ENCODE results near the gene FAF1. TPM values are rescaled to one million over a fixed set of nuclear protein-coding genes. Genes with fewer than 3 reads are reported as not detected.

Gene FAF1
- total and polyA plus RNA-seq, 2 of the 8 experiments (the other 6 are each of a cell fraction or from before 2014, with no cell fraction given) = 10.8 to 65.9 TPM

DNA sequence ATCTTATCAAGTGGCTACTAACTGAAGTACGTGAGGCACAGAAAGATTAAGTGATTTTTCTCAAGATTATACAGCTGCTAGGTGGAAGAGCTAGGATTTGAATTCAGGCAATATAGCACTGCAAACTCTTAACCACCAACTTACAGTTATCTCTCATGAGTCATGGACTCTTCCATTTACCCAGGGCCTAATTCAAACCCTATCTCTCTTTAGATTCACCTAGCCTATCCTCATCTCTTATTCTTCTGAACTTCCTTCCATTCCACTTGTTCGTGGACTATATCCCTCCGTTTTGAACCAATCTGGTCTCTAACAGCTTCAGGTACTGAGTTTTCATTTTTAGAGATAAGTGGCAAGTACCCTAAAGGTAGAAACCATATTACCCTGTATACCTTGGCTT, 444.0 kb downstream of the FAF1 start:
- Histone ChIP-seq H2BK5ac (ENCODE audit: low read depth, low read length) (no peak overlapping the region), H3K23ac (ENCODE audit: insufficient read length) (no peak overlapping the region), H4K91ac (replicated peaks; ENCODE audit: insufficient read length, low read length) (no peak overlapping the region), H3K4me1 (replicated peaks in 1 of 4; ENCODE audit: control insufficient read depth in 3 of 4, insufficient read depth in 4 of 4, low read length in 3 of 4) (no peaks in the 10 kb centered on the region), H3K79me1 (ENCODE audit: low read depth, low read length) (no peaks in the 10 kb centered on the region), H3K36me3 (ENCODE audit: control insufficient read depth in 2 of 4, insufficient read depth in 4 of 4, low read length in 3 of 4) (no peaks in the 10 kb centered on the region; a peak in 1 of 8 replicates), H3K4me2 (ENCODE audit: insufficient read depth in 1 of 2, low read depth in 2 of 2, low read length in 2 of 2) (no peak overlapping the region), H3K4ac (replicated peaks; ENCODE audit: insufficient read length, low read depth, low read length) (no peak overlapping the region), H4K5ac (ENCODE audit: insufficient read length, low read depth, low read length) (no peak overlapping the region), H4K20me1 (replicated peaks in 1 of 2; ENCODE audit: control insufficient read depth in 1 of 2, insufficient read depth in 2 of 2, low read length in 2 of 2) (no peaks in the 10 kb centered on the region), H3K9me3 (ENCODE audit: insufficient read depth in 2 of 2, low read depth in 1 of 2, low read length in 1 of 2) (no peaks in the 10 kb centered on the region), H3K27me3 (replicated peaks in 1 of 4; ENCODE audit: control insufficient read depth in 3 of 4, extremely low read depth in 1 of 4, insufficient read depth in 3 of 4, low read length in 3 of 4) (no peaks in the 10 kb centered on the region), H4K8ac (ENCODE audit: extremely low read depth, insufficient read depth, low read length) (no peak overlapping the region), H2BK120ac (replicated peaks; ENCODE audit: low read depth, low read length) (no peak overlapping the region), H3K79me2 (ENCODE audit: control insufficient read depth in 1 of 2, insufficient read depth in 2 of 2, low read length in 2 of 2) (no peaks in the 10 kb centered on the region), H2BK12ac (ENCODE audit: low read depth, low read length) (no peak overlapping the region), H2BK20ac (ENCODE audit: low read length) (no peak overlapping the region), H3K27ac (ENCODE audit: low read depth, low read length) (no peak overlapping the region), H3K18ac (ENCODE audit: extremely low read depth, low read length) (no peak overlapping the region), H3K56ac (replicated peaks; ENCODE audit: insufficient read length, low read depth, low read length) (no peak overlapping the region), H3K14ac (ENCODE audit: insufficient read length) (no peak overlapping the region), H2AK5ac (ENCODE audit: low read depth, low read length) (no peak overlapping the region), H3K4me3 (ENCODE audit: extremely low read depth in 1 of 4, insufficient read depth in 2 of 4, low read depth in 3 of 4, low read length in 4 of 4) (no peak overlapping the region), H3K23me2 (ENCODE audit: low read depth, low read length) (no peaks in the 10 kb centered on the region), H2BK15ac (ENCODE audit: low read length) (no peak overlapping the region), H2AFZ (ENCODE audit: low read length) (no peak overlapping the region), H3K9ac (replicated peaks in 1 of 4; ENCODE audit: extremely low read depth in 1 of 4, low read depth in 3 of 4, low read length in 3 of 4) (no peak overlapping the region)
- FAIRE-seq (no peak), DNase-seq (ENCODE audit: low read depth in 1 of 2, low spot score in 2 of 2) (no peak)
- 83% methylated on average over 3 of the region's 3 CpGs; no CpG with 5 or more reads in 1 of the 2 experiments for WGBS, 2 experiments (ENCODE audit: extremely low coverage in 1 of 2, insufficient coverage in 1 of 2, insufficient read length in 1 of 2, insufficient replicate concordance in 2 of 2, low coverage in 1 of 2, low lambda C conversion rate in 2 of 2, missing lambda C conversion rate in 1 of 2)
- ChIA-PET CTCF (ENCODE audit: partially characterized antibody) (no interaction called here), POLR2A (ENCODE audit: partially characterized antibody) (interaction anchor here (1.2 kb wide), 1 partner anchor 10 kb away, joined by 3 read pairs; no protein-coding TSS in a partner anchor)
- TF ChIP-seq TBP (IDR thresholded peaks at IDR 0.05; ENCODE audit: low read depth, low read length) (no peak), BACH1 (IDR thresholded peaks at IDR 0.05; ENCODE audit: low read length) (no peak), PHF8 (conservative IDR thresholded peaks at IDR 0.05; ENCODE audit: low read depth, low read length) (no peak), RNF2 (IDR thresholded peaks at IDR 0.05; ENCODE audit: borderline replicate concordance, low read depth, low read length, missing control alignments, poor library complexity, severe bottlenecking) (no peak), ASH2L (IDR thresholded peaks at IDR 0.05; ENCODE audit: low read length) (no peak), SIX5 (IDR thresholded peaks at IDR 0.05; ENCODE audit: low read depth, low read length) (no peak), RBBP5 (IDR thresholded peaks at IDR 0.05; ENCODE audit: borderline replicate concordance, low read depth, low read length) (no peak), NRF1 (IDR thresholded peaks at IDR 0.05; ENCODE audit: low read depth, low read length) (no peak), YY1 (IDR thresholded peaks at IDR 0.05; ENCODE audit: low read depth, low read length) (no peak)
- TF ChIP-seq, protein P1, sequence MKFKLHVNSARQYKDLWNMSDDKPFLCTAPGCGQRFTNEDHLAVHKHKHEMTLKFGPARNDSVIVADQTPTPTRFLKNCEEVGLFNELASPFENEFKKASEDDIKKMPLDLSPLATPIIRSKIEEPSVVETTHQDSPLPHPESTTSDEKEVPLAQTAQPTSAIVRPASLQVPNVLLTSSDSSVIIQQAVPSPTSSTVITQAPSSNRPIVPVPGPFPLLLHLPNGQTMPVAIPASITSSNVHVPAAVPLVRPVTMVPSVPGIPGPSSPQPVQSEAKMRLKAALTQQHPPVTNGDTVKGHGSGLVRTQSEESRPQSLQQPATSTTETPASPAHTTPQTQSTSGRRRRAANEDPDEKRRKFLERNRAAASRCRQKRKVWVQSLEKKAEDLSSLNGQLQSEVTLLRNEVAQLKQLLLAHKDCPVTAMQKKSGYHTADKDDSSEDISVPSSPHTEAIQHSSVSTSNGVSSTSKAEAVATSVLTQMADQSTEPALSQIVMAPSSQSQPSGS (IDR thresholded peaks at IDR 0.05; ENCODE audit: low read length) = no peak
- TF ChIP-seq, protein P2, sequence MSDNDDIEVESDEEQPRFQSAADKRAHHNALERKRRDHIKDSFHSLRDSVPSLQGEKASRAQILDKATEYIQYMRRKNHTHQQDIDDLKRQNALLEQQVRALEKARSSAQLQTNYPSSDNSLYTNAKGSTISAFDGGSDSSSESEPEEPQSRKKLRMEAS (IDR thresholded peaks at IDR 0.05) = no peak

Data from H1 (cell line).